H1 (cell line): ENCODE data around the gene PITRM1. TPM values are rescaled to one million over a fixed set of nuclear protein-coding genes. Genes with fewer than 3 reads are reported as not detected.

ENCODE experiments used
- ASH2L ChIP-seq: fragments of 200-600, 300-600 bp; sonication (generic); IDR thresholded peaks from one replicate; pipeline ENCODE4 v1.7.1; 2017; ENCODE audit warnings: low read length
- BACH1 ChIP-seq: IDR thresholded peaks from 2 replicates; pipeline ENCODE4 v1.6.1; 2012; ENCODE audit warnings: low read length, improper control_type of control experiment
- CREB1 ChIP-seq: IDR thresholded peaks from 2 replicates; pipeline ENCODE4 v1.6.1; 2012; ENCODE audit warnings: inconsistent platforms
- EGR1 ChIP-seq: IDR thresholded peaks from 2 replicates; pipeline ENCODE4 v1.6.1; 2011; ENCODE audit warnings: low read depth, low read length, borderline replicate concordance
- GTF2F1 ChIP-seq: IDR thresholded peaks from 2 replicates; pipeline ENCODE4 v1.6.1; 2012; ENCODE audit warnings: low read depth, low read length, improper control_type of control experiment, borderline replicate concordance
- HDAC6 ChIP-seq: IDR thresholded peaks from one replicate; pipeline ENCODE4 v1.7.1; 2012; ENCODE audit warnings: low read depth, mild to moderate bottlenecking, inconsistent platforms, low read length, moderate library complexity
- JUN ChIP-seq: IDR thresholded peaks from 2 replicates; pipeline ENCODE4 v1.6.1; 2011; ENCODE audit warnings: low read depth, mild to moderate bottlenecking, improper control_type of control experiment, low read length
- RAD21 ChIP-seq, 2 experiments: IDR thresholded peaks in 1 of 2; conservative IDR thresholded peaks in 1 of 2; 2 replicates each; pipeline ENCODE4 v1.6.1; 2011; ENCODE audit warnings: low read depth in 2 of 2, low read length in 2 of 2, improper control_type of control experiment in 1 of 2, inconsistent platforms in 1 of 2, mild to moderate bottlenecking in 1 of 2, moderate library complexity in 1 of 2
- SIRT6 ChIP-seq: IDR thresholded peaks from one replicate; pipeline ENCODE4 v1.7.1; 2012; ENCODE audit warnings: low read length, inconsistent platforms
- SIX5 ChIP-seq: IDR thresholded peaks from 2 replicates; pipeline ENCODE4 v1.6.1; 2011; ENCODE audit warnings: mild to moderate bottlenecking, low read depth, low read length
- TAF1 ChIP-seq: IDR thresholded peaks from 2 replicates; pipeline ENCODE4 v1.6.1; 2011; ENCODE audit warnings: mild to moderate bottlenecking, low read depth, low read length
- polyA plus RNA-seq, 7 experiments: library from polyadenylated mRNA; depleted of rRNA in 3 of 7; stranded (reverse) in 5 of 7; unstranded in 2 of 7; fragments of >200 nt in 5 of 7; fragments of 200-250 nt in 2 of 7; gene quantifications; 1 replicate in 5 of 7; 2 replicates in 1 of 7; 4 replicates in 1 of 7; pipeline versions ENCODE4 v1.2.1 to v1.2.3, GENCODE V29; 2011 to 2013; ENCODE audit warnings: missing spikeins in 2 of 7, mixed read lengths in 2 of 7
- total RNA-seq: library from RNA; stranded (reverse); fragmentation: NEBNext Ultra II Directional; extraction: Animal tissue kit (Norgen Biotek cat#: 25700); gene quantifications from 2 replicates; pipeline ENCODE4 v1.2.1, GENCODE V29; 2021

PITRM1 gene
- total and polyA plus RNA-seq, 2 of the 8 experiments (the other 6 are each of a cell fraction or from before 2014, with no cell fraction given), result 18.6 to 31.5 TPM

- no peak for TF ChIP-seq CREB1
- TF ChIP-seq TAF1, result no peak
- no peak for TF ChIP-seq JUN
- TF ChIP-seq SIX5, result no peak
- TF ChIP-seq RAD21 (IDR thresholded peaks at IDR 0.05 in 1 of 2, conservative IDR thresholded peaks at IDR 0.05 in 1 of 2; ENCODE audit: low read depth in 2 of 2, low read length in 2 of 2), result no peak
- TF ChIP-seq EGR1, result no peak
- no peak for TF ChIP-seq ASH2L
- TF ChIP-seq HDAC6, result no peak
- no peak for TF ChIP-seq SIRT6
- no peak for TF ChIP-seq GTF2F1
- no peak for TF ChIP-seq BACH1
Measured at GRCh38 chr10:3132036-3133025, 40.3 kb downstream of the PITRM1 start (continued).
